ENCODE results near the gene HAUS5.

DNA sequence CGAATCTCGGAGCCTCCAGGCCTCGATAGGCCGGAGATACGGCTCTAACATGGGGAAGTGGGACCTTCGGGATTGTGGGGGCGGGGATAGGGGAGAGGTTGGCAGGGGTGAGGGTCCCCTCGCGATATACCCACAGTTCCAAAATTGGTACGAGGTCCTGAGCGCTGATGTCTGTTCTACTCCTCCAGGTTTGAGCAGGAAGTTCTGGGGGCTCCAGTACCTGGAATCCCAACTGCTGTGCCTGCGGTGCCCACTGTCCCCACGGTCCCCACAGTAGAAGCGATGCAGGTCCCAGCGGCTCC lies 16.7 kb downstream of the HAUS5 start:
- TF ChIP-seq CTCF (optimal IDR thresholded peaks at IDR 0.05 in 1 of 3, IDR thresholded peaks at IDR 0.05 in 1 of 3, conservative IDR thresholded peaks at IDR 0.05 in 1 of 3; ENCODE audit: extremely low read depth in 1 of 3, insufficient read depth in 2 of 3, low read length in 3 of 3), result no peak
- no peak for TF ChIP-seq EZH2 (IDR thresholded peaks at IDR 0.05; ENCODE audit: low read length)

Measured in keratinocyte (primary cell).